ENCODE measurements around the gene VAMP7.

DNA sequence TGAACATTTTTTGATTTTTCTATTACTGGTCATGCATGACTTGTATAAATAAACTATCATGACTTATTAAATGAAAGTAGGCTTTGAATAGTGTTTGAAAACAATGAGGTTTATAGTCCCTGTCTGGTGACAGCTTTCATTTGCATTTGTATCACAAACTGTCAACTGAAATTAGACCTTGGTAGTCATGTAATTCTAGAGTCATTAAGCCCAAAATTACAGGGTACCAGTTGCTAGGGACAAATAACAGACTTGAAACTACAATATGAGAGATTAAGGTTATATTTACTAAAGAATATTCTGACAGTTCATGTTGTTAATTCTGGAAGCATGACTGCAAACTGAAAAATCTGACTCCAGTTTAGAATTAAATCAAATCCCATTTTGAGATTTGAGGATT is 9.2 kb upstream of the VAMP7 start:
- TF ChIP-seq, protein P1, sequence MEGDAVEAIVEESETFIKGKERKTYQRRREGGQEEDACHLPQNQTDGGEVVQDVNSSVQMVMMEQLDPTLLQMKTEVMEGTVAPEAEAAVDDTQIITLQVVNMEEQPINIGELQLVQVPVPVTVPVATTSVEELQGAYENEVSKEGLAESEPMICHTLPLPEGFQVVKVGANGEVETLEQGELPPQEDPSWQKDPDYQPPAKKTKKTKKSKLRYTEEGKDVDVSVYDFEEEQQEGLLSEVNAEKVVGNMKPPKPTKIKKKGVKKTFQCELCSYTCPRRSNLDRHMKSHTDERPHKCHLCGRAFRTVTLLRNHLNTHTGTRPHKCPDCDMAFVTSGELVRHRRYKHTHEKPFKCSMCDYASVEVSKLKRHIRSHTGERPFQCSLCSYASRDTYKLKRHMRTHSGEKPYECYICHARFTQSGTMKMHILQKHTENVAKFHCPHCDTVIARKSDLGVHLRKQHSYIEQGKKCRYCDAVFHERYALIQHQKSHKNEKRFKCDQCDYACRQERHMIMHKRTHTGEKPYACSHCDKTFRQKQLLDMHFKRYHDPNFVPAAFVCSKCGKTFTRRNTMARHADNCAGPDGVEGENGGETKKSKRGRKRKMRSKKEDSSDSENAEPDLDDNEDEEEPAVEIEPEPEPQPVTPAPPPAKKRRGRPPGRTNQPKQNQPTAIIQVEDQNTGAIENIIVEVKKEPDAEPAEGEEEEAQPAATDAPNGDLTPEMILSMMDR (IDR thresholded peaks at IDR 0.05), result no peak
- no peak for TF ChIP-seq EP300 (IDR thresholded peaks at IDR 0.05)
